Lower leg skin (tissue), 4 donors: Measurements from ENCODE around the gene ANKS1A. TPM values are rescaled to one million over a fixed set of nuclear protein-coding genes. Genes with fewer than 3 reads are reported as not detected.
"Not testable (repeated sequence)": the region's sequence is repeated elsewhere in the genome, so short reads cannot be mapped to it uniquely, and the experiment has no call there.

Experiments
- DNase-seq, 2 donors: peaks; one replicate each; pipeline ENCODE4 v3.0.0-alpha.2; 2019; ENCODE audit warnings: low spot score in 2 of 2
- H3K4me3 ChIP-seq: fragments of 200-600 bp; sonication (generic); 2 replicates; pipeline ENCODE4 v1.5.1; 2017; ENCODE audit warnings: mild to moderate bottlenecking, low read depth; ENCODE audit not compliant: poor library complexity, severe bottlenecking
- POLR2A ChIP-seq, 2 donors: fragments of 450-650 bp; IDR thresholded peaks; one replicate each; pipeline ENCODE4 v1.6.1; 2016 to 2017; ENCODE audit warnings: antibody characterized with exemption in 2 of 2, mild to moderate bottlenecking in 1 of 2, moderate library complexity in 1 of 2
- WGBS, 2 donors: methylation state at CpG; one replicate each; pipeline ENCODE4 v1.1.5; 2018; 5-methylcytosine and 5-hydroxymethylcytosine counted together
- intact Hi-C: fragments of 100-400 bp; cut with DNase I; formaldehyde crosslinking; loops from one replicate; pipeline ENCODE4 v1.15.0; 2023; ENCODE audit warnings: low total_unique reads
- total RNA-seq, 4 donors: library from RNA; depleted of rRNA; stranded (reverse); fragments of >200 nt; gene quantifications; one replicate each; pipeline ENCODE4 v1.1.0, GENCODE V29; 2016
- TF ChIP-seq, protein P1 (sequence below), 3 donors: fragments of 450-650 bp; IDR thresholded peaks; one replicate each; pipeline ENCODE4 v1.5.1; 2016; ENCODE audit warnings: antibody characterized with exemption in 3 of 3, mild to moderate bottlenecking in 3 of 3, moderate library complexity in 2 of 3

ANKS1A gene
- total RNA-seq, 4 donors from 2014 or later, result 22.9 to 27.8 (median 25.3) TPM

DNA sequence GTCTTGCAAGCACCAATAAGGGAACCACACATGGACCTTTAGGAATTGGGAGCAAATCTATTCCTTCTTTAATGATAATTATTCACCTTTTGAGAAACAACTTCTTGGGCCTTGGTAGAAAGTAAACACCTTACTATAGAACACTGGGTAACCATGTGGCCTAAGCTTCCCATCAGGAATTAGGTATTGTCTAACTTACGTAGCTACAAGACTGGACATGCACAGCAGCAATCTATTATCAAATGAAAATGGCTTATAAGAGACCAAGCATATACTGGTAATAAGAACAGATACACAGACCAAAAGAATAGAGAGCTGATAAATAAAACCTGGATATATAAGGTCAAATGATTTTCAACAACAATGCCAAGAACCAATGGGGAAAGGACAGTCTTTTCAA lies 235.3 kb downstream of the ANKS1A start:
- WGBS, 2 donors, result 93 to 97% methylated on average over 1 of the region's 1 CpG
- no peak for TF ChIP-seq POLR2A (IDR thresholded peaks at IDR 0.05)
- TF ChIP-seq, protein P1, sequence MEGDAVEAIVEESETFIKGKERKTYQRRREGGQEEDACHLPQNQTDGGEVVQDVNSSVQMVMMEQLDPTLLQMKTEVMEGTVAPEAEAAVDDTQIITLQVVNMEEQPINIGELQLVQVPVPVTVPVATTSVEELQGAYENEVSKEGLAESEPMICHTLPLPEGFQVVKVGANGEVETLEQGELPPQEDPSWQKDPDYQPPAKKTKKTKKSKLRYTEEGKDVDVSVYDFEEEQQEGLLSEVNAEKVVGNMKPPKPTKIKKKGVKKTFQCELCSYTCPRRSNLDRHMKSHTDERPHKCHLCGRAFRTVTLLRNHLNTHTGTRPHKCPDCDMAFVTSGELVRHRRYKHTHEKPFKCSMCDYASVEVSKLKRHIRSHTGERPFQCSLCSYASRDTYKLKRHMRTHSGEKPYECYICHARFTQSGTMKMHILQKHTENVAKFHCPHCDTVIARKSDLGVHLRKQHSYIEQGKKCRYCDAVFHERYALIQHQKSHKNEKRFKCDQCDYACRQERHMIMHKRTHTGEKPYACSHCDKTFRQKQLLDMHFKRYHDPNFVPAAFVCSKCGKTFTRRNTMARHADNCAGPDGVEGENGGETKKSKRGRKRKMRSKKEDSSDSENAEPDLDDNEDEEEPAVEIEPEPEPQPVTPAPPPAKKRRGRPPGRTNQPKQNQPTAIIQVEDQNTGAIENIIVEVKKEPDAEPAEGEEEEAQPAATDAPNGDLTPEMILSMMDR (IDR thresholded peaks at IDR 0.05), result no peak
- no peak overlapping the region for H3K4me3 ChIP-seq
- DNase-seq, result no peak
- intact Hi-C loops, result no loop called here

DNA sequence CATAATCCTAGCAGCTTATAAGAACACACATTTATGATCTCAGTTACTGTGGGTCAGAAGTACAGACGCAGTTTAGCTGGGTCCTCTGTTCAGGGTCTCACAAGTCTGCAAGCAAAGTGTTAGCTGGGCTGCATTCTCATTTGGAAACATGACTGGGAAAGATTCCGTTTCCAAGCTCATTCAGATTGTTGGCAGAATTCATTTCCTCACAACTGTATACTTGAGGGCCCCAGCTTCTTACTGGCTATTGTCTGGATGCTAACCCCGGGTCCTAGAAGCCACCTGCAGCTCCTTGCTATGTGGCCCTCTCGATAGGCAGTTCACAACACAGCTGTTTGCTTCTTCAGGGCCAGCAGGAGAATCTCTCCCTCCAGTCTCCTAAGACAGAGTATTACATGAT lies 239.0 kb downstream of the ANKS1A start:
- TF ChIP-seq, protein P1 (IDR thresholded peaks at IDR 0.05), result no peak
- TF ChIP-seq POLR2A (IDR thresholded peaks at IDR 0.05), result no peak
- no peak overlapping the region for H3K4me3 ChIP-seq
- no peak for DNase-seq
- WGBS, 2 donors, result 66 to 67% methylated on average over 4 of the region's 4 CpGs
- intact Hi-C loops, result no loop called here

DNA sequence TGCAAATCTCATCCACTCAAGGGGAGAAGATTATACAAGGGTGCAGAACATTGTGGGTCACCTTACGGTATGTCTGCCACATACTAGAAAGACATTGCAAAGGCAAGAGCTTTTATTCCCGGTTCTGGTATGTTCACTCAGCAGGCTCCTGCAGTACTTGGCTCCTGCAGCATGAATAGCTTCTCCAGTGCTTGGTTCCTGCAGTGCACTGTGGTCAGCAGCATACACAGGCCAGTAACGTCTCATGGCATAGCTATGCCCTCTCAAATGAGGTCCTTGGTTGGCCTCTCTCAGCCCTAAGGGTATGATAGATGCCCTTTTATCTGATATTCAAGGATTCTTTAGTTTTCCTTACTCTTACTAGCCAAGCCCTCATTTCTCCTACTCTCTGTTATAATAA lies 239.4 kb downstream of the ANKS1A start:
- H3K4me3 ChIP-seq, result no peak overlapping the region
- no peak for DNase-seq
- intact Hi-C loops, result no loop called here
- TF ChIP-seq, protein P1 (IDR thresholded peaks at IDR 0.05), result no peak
- no peak for TF ChIP-seq POLR2A (IDR thresholded peaks at IDR 0.05)
- 76 to 85% methylated on average over 3 of the region's 3 CpGs for WGBS, 2 donors

DNA sequence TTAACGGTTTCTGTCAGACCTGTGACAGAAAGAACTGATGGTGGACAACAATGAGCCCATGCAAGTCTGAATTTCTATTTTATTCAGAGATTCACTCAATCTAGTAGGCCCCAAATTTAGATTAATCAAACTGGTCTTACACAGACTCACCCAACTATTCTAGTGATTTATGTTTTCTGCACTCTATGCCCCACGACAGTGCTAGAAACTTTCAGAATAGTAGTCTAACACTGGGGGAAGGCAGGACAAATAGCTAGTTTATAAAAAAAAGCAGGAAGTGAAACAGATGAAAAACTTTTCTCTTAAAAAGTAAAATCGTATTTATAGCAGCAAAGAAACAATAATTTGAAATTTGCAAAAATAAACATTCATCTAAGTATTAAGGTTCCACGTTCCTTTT lies 247.1 kb downstream of the ANKS1A start:
- intact Hi-C loops, result no loop called here
- 52 to 59% methylated on average over 3 to 4 of the region's 4 CpGs for WGBS, 2 donors
- no peak overlapping the region for H3K4me3 ChIP-seq
- TF ChIP-seq POLR2A (IDR thresholded peaks at IDR 0.05), result no peak
- TF ChIP-seq, protein P1 (IDR thresholded peaks at IDR 0.05), result no peak
- no peak for DNase-seq

DNA sequence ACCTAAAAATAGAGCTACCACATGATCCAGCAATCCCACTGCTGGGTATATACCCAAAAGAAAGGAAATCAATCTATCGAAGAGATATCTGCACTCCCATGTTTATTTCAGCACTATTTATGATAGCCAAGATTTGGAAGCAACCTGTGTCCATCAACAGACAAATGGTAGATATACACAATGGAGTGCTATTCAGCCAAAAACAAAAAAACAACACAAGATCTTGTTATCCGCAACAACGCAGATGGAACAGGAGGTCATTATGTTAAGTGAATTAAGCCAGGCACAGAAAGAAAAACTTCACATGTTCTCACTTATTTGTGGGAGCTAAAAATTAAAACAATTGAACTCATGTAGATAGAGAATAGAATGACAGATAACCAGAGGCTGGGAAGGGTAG lies 249.1 kb downstream of the ANKS1A start:
- 78 to 81% methylated on average over 3 of the region's 3 CpGs for WGBS, 2 donors
- intact Hi-C loops, DNase-seq, H3K4me3 ChIP-seq: not testable (repeated sequence)

DNA sequence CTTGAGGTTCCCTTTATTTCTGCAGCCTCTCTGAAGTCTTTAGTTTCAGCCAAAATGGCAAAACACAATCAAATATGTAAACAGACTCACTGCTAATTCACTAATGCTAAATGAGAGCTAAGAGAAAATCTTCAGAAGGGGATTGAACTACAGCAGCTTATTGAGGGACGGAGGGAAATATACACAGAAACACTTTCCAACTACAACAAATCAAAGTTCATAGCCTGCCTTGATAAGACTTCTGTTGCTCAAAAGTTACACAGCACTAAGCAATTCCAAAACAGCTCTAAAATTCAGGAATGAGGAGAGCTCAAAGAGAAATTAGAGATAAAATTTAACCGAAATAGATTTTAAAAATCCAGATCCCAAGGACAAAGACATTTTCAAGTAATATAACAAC lies 250.4 kb downstream of the ANKS1A start:
- DNase-seq, result no peak
- intact Hi-C loops, result no loop called here
- 65 to 76% methylated on average over 2 of the region's 2 CpGs for WGBS, 2 donors
- TF ChIP-seq, protein P1 (IDR thresholded peaks at IDR 0.05), result no peak
- no peak for TF ChIP-seq POLR2A (IDR thresholded peaks at IDR 0.05)
- no peak overlapping the region for H3K4me3 ChIP-seq
